GM19463 (cell line): ENCODE results near the gene NDUFS3.
A peak's percentile ranks its signal among the peaks of the same experiment; 100 is the strongest.
"Not testable (repeated sequence)": the region's sequence is repeated elsewhere in the genome, so short reads cannot be mapped to it uniquely, and the experiment has no call there.

ENCODE experiments used
- ATAC-seq: cut with Tn5 transposase; IDR thresholded peaks from one replicate; pipeline ENCODE4 v1.9.1; 2021; ENCODE audit warnings: mild to moderate bottlenecking, moderate library complexity; ENCODE audit not compliant: unreplicated experiment

Gene NDUFS3

DNA sequence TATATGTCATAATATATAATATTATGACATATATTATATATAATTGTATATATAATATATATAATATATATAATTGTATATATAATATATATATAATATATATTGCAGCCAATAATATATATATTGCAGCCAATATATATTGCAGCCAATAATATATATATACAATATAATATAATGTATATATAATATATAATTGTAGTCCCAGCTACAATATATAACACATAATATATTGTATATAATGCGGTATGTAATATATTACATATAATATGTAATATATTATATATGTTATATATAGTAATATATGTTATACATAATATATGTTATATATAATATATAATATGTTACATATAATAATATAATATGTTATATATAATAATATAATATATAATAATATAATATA, 20.2 kb upstream of the NDUFS3 start:
- no peak for ATAC-seq

DNA sequence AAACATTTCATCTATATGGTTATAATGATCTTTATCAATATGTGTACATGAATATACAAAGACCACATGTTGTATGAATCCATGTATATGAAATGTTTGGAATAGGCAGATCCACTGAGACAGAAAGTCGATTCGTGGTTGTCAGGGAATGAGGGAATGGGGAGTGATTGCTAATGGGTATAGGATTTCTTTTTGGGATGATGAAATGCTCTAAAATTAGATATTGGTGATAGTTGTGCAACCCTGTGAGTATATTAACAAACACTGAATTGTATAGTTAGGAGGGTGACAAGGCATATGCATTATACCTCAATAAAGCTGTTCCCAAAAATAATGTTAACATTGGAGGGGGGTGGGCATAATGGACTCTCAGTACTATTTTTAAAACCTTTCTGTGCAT, 18.4 kb upstream of the NDUFS3 start:
- ATAC-seq = no peak

DNA sequence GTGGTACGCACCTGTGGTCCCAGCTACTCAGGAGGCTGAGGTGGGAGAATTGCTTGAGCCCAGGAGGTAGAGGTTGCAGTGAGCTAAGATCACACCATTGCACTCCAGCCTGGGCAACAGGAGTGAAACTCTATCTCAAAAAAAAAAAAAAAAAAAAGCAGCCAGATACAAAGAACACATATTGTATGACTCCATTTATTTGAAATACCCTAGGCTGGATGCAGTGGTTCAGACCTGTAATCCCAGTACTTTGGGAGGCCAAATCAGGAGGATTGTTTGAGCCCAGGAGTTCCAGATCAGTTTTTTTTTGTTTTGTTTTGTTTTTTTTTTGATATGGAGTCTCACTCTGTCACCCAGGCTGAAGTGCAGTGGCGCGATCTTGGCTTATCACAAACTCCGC, 16.5 kb upstream of the NDUFS3 start:
- ATAC-seq = not testable (repeated sequence)

DNA sequence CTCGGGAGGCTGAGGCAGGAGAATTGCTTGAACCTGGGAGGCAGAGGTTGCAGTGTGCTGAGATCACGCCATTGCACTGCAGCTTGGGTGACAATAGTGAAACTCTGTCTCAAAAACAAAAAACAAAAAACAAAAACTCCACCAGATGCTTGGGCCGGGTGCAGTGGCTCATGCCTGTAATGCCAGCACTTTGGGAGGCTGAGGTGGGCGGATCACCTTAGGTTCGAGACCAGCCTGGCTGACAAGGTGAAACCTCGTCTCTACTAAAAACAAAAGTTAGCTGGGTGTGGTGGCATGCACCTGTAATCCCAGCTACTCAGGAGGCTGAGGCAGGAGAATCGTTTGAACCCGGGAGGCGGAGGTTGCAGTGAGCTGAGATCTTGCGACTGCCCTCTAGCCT, 14.5 kb upstream of the NDUFS3 start:
- not testable (repeated sequence) for ATAC-seq

DNA sequence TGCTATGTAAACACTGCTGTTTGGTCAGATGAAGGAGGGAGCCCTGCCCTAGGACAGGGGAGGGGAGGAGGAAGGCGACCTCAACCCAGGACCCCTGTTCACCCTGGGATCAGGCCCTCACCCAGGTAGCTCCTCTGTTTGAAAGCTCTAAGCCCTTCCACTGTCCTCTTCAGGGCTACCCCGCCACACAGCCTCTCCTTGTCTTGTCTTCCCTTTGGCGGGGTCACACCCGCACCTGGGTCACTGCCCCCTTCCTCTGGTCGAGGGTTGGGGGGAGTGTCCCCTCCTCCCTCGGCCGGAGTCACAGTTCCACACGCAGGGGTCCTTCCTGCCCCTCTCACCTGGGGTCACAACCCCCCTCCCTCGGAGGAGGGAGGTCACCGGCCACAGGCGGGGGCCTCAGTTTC, 13.9 kb upstream of the NDUFS3 start:
- ATAC-seq = no peak

DNA sequence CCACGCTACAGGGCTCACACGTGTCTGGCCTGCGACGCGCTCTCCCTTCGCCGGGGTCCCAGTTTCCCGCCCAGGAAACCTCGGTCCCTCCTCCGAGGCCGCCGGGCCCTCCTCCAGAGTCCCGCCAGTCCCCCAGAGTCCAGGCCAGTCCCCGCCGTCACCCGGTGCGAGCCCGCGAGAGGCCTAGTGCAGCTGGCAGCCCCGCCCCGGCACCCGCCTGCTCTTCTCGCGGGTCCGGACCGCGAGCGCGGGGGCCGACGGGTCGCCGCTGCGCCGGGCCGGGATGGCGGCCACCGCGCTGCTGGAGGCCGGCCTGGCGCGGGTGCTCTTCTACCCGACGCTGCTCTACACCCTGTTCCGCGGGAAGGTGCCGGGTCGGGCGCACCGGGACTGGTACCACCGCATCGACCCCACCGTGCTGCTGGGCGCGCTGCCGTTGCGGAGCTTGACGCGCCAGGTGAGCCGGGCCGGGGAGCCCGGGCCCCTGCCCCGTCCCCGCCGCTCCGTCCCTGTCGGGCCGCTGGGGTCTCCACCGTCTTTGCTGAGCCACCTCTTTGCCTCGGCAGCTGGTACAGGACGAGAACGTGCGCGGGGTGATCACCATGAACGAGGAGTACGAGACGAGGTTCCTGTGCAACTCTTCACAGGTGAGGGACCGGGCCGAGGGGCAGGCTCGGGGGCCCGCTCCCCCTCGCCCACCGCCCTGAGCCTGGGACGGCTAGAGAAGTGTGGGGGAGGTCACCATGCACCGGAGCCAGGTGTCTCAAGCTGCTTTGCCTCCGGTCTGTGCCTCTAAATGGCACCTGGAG, 13.3 kb upstream of the NDUFS3 start, which contains the start of gene PTPMT1:
Gene PTPMT1 (plus strand): TSS at position 260 of the 809 bp plus-strand sequence. CDS start 24 bp downstream, at position 284.
- peak; percentile 94 for ATAC-seq

DNA sequence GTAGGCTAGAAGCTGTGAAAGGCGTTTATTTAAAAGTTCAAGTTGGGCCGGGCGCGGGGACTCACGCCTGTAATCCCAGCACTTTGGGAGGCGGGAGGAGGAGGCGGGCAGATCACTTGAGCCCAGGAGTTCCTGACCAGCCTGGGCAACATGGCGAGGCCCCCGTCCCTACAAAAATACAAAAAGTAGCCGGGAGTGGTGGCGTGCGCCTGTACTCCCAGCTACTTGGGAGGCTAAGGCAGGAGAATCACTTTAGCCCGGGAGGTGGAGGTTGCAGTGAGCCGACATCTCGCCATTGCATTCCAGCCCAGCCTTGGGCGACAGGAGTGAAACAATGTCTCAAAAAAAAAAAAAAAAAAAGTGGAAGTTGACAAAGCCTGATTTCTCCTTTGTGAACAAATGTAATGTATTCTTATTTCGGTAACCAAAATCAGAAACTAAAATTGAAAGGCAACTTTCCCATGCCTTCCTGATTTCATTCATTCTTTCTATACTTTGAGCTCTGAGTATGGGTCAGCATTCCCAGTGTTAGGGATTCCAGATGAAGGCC, 12.7 kb upstream of the NDUFS3 start:
- no peak for ATAC-seq

DNA sequence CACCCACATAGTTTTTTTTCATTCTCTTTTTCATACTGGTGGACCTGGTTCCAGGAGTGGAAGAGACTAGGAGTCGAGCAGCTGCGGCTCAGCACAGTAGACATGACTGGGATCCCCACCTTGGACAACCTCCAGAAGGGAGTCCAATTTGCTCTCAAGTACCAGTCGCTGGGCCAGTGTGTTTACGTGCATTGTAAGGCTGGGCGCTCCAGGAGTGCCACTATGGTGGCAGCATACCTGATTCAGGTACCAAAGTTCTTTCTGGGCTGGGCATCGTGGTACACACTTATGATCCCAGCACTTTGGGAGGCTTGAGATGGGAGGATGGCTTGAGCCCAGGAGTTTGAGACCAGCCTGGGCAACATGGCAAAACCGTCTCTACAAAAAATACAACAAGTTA, 9.2 kb upstream of the NDUFS3 start:
- ATAC-seq = no peak

DNA sequence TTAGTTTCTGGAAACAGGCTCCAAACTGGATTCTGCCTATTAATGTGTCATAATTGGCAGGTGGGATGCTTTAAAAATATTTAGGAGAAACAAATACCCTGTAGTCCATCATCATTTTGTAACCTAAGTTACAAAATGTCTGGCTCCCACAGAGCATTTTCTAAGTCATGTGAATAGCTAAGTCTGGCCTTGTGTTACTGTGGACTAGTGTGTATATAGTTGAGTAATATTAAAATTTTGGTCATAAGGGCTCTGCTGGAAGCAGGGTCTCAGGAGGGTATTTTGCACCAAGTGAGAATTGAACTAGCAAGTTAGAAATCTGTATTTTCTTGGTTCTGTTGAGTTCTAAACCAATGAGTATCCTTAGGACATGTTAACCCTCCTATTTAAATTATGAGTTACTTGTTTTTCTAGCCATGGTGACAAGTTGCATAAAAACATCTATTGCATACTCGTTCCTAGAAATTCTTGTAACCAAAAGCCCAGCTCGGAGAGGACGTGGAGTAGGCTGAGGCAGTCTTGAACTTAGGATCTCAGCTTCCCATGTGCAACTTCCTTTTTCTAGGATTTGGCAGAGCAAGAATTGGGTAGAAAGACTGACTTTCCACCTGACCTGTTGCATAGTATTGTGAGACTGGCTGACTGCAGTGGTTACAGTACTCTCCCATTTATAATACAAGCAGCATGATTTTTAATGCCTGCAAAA, 8.1 kb upstream of the NDUFS3 start:
- ATAC-seq = no peak

DNA sequence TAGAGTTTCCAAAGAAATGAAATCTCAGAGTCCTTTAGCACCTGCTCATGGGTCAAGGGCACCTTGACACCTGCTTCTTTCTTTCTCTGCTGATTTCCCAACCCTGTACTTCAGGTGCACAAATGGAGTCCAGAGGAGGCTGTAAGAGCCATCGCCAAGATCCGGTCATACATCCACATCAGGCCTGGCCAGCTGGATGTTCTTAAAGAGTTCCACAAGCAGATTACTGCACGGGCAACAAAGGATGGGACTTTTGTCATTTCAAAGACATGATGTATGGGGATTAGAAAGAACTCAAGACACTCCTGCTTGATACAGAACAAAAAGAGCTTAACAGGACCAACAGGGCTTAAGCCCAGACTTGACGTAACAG, 7.5 kb upstream of the NDUFS3 start:
- ATAC-seq = no peak

DNA sequence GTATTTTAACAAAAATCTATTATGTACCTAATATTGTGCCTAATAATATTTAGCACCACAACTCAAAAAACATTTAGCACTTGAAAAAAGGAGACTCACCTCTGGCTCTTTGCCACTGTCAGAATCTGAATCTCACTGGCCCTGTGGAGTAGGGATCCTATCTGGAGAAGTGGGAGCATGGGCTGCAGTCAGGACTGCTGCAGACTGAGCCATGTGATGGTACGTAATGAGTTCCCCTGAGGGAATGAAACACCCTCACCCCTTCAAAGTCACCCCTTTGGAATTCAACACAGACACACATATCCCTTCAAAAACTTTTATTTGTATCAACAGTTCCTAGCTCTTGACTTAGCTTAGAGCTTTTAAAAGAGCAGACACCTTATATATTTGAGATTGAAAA, 7.0 kb upstream of the NDUFS3 start:
- ATAC-seq = no peak

DNA sequence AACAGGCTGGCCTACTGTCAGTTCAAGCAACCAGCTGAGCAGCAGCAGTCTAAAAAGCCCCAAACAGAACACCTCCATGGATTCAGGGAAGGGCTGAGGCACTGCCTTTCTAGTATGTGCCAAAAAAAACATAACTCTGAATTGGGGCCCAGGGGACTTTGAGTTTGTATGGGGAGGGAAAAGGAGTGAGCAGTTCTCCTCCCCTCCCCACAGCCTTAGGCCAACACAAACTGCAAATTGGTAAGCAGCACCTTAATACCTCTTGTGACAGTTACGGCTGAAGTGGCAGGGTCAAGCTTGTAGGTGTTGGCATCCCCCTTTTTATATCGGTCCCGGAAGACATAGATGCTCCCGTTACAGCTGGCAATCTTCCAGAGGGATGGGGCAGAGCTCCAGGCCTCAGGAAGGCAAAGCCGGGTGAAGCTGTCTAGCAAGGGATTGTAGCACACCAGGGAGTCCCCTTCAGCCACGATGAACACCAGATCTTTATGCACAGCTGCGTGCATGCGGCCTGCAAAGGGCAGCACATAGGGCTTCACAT, 6.1 kb upstream of the NDUFS3 start:
- no peak for ATAC-seq

DNA sequence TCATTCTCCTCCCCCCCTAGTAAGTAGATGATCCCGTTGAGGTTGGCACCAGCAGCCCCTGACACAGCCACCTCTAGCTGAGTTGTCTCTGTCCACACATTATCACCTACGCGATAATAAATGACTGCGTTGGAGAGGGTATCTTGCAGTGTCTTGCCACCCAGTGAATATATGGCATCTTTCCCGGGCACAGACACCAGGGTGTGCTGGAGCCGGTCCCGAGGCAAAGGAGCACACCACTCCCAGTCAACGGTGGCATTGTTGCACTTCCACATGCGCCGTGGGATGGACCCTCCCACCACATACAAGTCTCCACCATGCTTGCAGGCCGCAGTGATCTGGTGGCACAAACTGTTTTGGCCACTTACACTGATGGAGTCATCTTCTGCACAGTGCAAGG, 5.6 kb upstream of the NDUFS3 start:
- ATAC-seq = no peak

DNA sequence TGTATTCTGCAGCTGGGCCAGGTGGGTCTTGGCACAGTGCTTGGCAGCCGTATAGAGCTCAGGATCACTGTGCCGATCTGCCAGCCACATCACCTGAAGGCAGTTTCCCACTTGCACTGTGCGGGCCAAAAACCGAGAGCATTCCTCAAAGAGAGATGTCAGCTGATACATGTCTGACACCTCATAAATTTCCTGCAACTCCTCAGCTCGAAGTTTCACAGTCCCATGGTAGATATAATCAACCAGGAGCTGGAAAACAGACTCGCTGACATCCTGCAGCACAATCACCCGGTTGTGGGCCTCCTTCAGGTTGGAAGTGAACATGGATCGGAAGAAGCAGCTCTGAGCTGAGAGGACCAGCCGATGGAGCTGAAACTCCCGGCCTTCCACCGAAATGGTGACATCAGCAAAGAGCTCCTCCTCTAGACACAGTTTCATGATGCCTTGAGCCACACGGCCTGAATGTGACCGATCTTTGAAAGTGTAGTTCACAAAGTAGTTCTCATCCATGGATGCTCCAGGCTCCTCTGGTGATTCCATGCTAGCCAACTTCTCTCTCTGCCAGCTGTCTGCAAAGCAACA, 1.3 kb upstream of the NDUFS3 start:
- no peak for ATAC-seq

DNA sequence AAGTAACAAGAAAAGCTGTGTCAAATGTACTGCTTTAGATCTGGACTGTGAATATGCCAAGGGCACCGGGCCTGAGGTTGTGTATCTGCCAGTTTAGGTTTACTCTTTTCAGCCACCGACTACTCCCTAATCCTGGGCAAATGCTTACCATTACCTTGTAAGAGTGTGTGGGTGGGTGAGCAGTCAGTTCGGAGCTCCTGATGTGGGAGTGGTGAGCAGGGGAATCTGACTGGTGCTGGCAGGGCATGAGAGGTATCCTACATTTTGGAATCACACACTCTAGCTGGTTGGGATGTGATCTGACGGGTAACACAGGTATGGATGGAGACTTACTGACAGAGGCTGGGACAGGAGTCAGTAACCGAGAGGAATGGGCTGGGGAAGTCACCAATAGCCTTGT, 5.0 kb downstream of the NDUFS3 start:
- ATAC-seq = no peak

DNA sequence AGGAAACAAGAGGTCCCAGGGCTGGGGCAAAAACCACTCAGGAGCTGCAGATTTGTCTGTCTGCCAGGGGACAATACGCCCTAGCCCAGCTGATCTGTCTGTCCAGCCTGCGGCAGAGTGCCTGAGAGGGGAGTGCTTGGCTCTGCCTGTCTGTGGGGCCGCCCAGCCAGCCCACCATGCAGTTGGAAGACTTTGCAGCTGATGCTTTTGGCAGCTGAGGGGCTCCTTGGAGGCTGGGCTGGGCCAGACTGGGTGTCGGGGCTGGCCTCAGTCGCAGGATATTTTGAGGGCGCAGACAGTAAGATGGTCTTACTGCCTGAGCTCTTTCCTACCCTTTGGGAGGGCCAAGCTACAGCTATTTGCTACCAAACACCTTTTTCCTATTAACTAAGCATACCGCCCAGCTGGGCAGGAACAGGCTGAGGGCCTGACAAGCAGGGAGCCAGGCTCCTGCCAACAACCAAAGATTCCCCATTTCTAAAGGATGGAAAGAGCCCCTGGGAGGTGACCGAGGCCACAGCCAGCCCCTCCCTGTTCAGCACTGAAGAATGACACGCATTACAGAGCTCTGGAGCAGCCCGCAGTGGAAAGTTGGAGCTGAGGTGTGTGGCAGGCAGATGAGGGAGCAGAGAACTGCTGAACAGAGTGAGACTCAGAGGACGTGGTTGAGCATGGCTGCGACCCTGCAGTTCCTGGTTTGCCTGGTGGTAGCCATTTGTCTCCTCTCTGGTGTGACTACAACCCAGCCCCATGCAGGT, 7.4 kb downstream of the NDUFS3 start, which contains the start of gene FAM180B:
Gene FAM180B (plus strand): TSS at position 581 of the 758 bp plus-strand sequence. CDS start 91 bp downstream, at position 672.
- ATAC-seq = no peak

DNA sequence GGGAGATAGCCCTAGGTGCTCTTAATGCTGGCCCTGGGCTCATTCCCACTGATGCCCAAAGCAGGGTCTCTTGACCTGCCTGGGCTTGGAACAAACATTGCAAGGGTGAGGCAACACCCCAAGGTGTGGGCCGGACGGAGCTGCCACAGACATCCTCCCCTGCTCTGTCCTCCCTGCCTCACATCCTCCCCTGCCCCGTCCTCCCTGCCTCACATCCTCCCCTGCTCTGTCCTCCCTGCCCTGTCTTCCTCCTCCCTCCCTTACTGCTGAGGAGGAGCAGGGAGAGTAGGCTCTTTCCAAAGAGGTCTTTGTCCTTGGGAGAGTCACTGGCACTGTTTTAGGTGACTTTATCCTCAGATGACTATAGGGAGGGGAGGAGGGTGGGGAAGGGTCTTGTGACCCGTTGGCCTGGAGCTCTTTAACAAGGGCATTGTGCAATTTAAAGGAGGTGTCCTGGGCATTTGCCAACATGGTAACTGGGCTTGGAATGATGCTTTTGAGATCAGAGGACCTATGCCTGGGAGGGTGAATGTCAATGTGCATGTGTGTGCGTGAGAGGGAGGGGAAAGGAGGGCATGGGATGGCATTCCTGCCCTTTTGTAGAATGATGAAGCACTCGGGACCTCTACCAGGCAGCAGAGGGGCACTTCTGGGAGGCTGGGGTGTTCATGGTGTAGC, 8.3 kb downstream of the NDUFS3 start:
- no peak for ATAC-seq

DNA sequence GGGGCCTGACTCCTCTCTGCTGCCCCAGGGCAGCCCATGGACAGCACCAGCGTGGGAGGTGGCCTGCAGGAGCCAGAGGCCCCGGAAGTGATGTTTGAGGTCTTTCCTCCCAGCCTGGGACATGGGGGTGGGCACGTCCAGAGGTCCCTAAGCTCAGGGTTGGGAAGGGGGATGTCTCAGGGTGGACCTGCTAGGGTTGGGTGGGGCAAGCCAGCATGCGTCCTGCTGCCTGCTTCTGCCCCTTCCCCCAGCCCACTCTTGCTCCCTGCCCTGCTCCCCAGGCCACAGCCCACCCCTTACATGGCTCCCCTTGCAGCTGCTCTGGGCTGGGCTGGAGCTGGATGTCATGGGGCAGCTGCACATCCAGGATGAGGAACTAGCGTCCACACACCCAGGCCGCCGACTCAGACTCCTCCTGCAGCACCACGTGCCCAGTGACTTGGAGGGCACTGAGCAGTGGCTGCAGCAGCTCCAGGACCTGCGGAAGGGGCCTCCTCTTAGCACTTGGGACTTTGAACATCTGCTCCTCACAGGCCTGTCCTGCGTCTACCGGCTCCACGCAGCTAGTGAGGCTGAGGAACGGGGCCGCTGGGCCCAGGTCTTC, 9.0 kb downstream of the NDUFS3 start:
- ATAC-seq = no peak

DNA sequence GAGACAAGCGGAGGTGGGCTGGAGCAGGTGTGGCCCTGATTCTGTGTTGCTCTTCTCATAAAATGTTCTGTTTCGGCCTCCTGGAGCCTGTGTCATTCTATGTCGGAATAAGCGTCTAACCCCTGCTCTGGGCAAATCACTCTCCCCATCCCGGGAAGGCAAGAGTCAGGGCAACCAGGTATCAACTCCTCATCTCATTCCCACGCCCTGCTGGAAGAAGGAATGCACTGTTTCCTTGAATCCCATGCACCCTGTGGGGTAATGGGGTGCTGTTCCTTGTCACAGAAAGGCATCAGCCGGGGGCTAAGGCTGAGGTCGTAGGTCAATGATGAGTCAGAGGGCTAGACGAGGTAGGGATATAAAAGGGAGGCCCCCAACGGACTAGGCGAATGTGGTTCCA, 10.2 kb downstream of the NDUFS3 start:
- no peak for ATAC-seq

DNA sequence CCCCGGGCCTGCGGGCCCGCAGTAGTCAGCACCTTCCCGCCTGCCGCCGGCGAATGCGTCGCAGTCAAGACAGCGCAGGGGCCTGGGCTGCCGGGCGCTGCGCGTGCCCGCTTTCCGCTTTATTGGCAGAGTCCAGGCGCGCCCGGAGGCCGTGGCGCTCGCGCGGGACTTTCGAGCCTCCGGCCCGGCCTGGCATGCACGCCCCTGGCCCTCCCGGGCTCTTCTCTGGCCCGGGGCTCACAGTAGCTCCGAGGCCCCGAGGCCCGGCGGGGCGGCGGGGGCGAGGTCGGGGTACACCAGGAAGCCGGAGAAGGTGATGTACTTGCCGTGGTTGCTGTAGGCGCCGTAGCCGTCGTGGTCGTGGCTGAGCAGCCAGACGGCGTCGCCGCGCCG, 10.7 kb downstream of the NDUFS3 start:
- ATAC-seq = no peak
